K562 (cell line): ENCODE data around the gene PAN3. TPM values are rescaled to one million over a fixed set of nuclear protein-coding genes. Genes with fewer than 3 reads are reported as not detected.

Experiments
- ATAC-seq: fragments of 200-7000 bp; cut with Tn5 transposase; 3 replicates; pipeline ENCODE4 v1.9.1; 2020; ENCODE audit warnings: moderate library complexity
- BruUV-seq: library from RNA; stranded (reverse); fragments of 400-500 nt; replicated peaks from 2 replicates; lab custom pipeline; 2021; lab: Mats Ljungman, UMichigan
- CTCF ChIA-PET: fragments of 300-600 bp; formaldehyde crosslinking; extraction: SDS; loops from one replicate; lab custom pipeline; 2021; ENCODE audit warnings: low intra/inter-chr PET ratio; lab: Yijun Ruan, JAX
- POLR2A ChIA-PET: fragments of 300-600, 350-650 bp; sonication (Branson Sonifier 250); formaldehyde crosslinking; extraction: SDS; loops from one replicate; lab custom pipeline; 2021; ENCODE audit warnings: antibody characterized with exemption, inconsistent platforms; lab: Yijun Ruan, JAX
- DNase-seq, 4 experiments: peaks; one replicate each; pipeline versions ENCODE4 v3.0.0 to v3.0.0-alpha.2; 2011 to 2018; ENCODE audit warnings: low spot score in 3 of 4, mixed read lengths in 3 of 4; ENCODE audit errors: extremely low read depth in 1 of 4
- FAIRE-seq: peaks from 2 replicates; lab custom pipeline; 2011; peaks lifted over from hg19 to GRCh38; lab: Jason Lieb, UNC
- H2AFZ ChIP-seq: 2 replicates; pipeline ENCODE4 v1.6.0; 2011; ENCODE audit warnings: low read depth, low read length, control low read depth, inconsistent platforms
- H3K27ac ChIP-seq: fragments of 200-600 bp; 3 replicates; pipeline ENCODE4 v1.8.0; 2011; ENCODE audit warnings: low read depth, mild to moderate bottlenecking, control low read depth, inconsistent platforms, low read length, moderate library complexity, mixed read lengths; ENCODE audit errors: extremely low read depth
- H3K27me3 ChIP-seq, 2 experiments: fragments of 300-600 bp in 1 of 2; 2 replicates in 1 of 2; 3 replicates in 1 of 2; pipeline versions ENCODE4 v1.6.0 to v1.8.0; 2011; ENCODE audit warnings: inconsistent platforms in 2 of 2, low read length in 2 of 2, mild to moderate bottlenecking in 1 of 2, mixed read lengths in 1 of 2, moderate library complexity in 1 of 2; ENCODE audit not compliant: control insufficient read depth in 2 of 2, insufficient read depth in 2 of 2
- H3K36me3 ChIP-seq: fragments of 300-600 bp; 3 replicates; pipeline ENCODE4 v1.8.0; 2011; ENCODE audit warnings: mild to moderate bottlenecking, low read length, inconsistent platforms; ENCODE audit not compliant: control insufficient read depth, insufficient read depth
- H3K4me1 ChIP-seq, 2 experiments: fragments of 200-600 bp in 1 of 2; replicated peaks in 1 of 2; 2 replicates in 1 of 2; 3 replicates in 1 of 2; pipeline versions ENCODE4 v1.5.1 to v1.8.0; 2011; ENCODE audit warnings: inconsistent platforms in 2 of 2, low read length in 2 of 2, mild to moderate bottlenecking in 1 of 2, mixed read lengths in 1 of 2, moderate library complexity in 1 of 2; ENCODE audit not compliant: control insufficient read depth in 2 of 2, insufficient read depth in 2 of 2
- H3K4me2 ChIP-seq: 2 replicates; pipeline ENCODE4 v1.6.1; 2011; ENCODE audit warnings: low read length, control low read depth, inconsistent platforms, mixed read lengths; ENCODE audit not compliant: insufficient read depth
- H3K4me3 ChIP-seq: fragments of 200-600 bp; sonication (generic), shearing (Covaris generic); 2 replicates; pipeline ENCODE4 v1.5.1; 2016; ENCODE audit warnings: control low read depth, inconsistent platforms
- H3K79me2 ChIP-seq: fragments of 200-600 bp; 3 replicates; pipeline ENCODE4 v1.8.0; 2011; ENCODE audit warnings: low read length, inconsistent platforms; ENCODE audit not compliant: control insufficient read depth, insufficient read depth
- H3K9ac ChIP-seq, 2 experiments: 2 replicates each; pipeline versions ENCODE4 v1.6.0 to v1.6.1; 2011; ENCODE audit warnings: low read depth in 2 of 2, low read length in 2 of 2, control low read depth in 1 of 2, inconsistent platforms in 1 of 2, mild to moderate bottlenecking in 1 of 2, mixed read lengths in 1 of 2; ENCODE audit not compliant: insufficient read depth in 1 of 2
- H3K9me1 ChIP-seq: one replicate; pipeline ENCODE4 v1.6.0; 2011; ENCODE audit warnings: inconsistent platforms, mild to moderate bottlenecking, low read length, moderate library complexity; ENCODE audit not compliant: control insufficient read depth, insufficient read depth
- H3K9me3 ChIP-seq: replicated peaks from 2 replicates; pipeline ENCODE4 v1.5.1; 2011; ENCODE audit warnings: low read depth, low read length, inconsistent platforms; ENCODE audit not compliant: control insufficient read depth, insufficient read depth
- H4K20me1 ChIP-seq: replicated peaks from 2 replicates; pipeline ENCODE4 v1.6.1; 2011; ENCODE audit warnings: low read length, inconsistent platforms, mixed read lengths; ENCODE audit not compliant: control insufficient read depth, insufficient read depth
- ARHGAP35 ChIP-seq: fragments of 450-650 bp; IDR thresholded peaks from 2 replicates; pipeline ENCODE4 v1.6.1; 2018; ENCODE audit not compliant: partially characterized antibody
- CHAMP1 ChIP-seq: fragments of 450-650 bp; IDR thresholded peaks from 2 replicates; pipeline ENCODE4 v1.6.1; 2016; ENCODE audit warnings: mild to moderate bottlenecking
- E2F4 ChIP-seq: sonication (generic); formaldehyde crosslinking; IDR thresholded peaks from 2 replicates; pipeline ENCODE4 v1.8.0; 2022; ENCODE audit warnings: mild to moderate bottlenecking, low read depth, missing genetic modification reagents
- ETV1 ChIP-seq: fragments of 450-650 bp; conservative IDR thresholded peaks from 2 replicates; pipeline ENCODE4 v1.6.1; 2016; ENCODE audit warnings: missing genetic modification characterization, control low read depth, low read depth, missing compliant biosample characterization
- FOS ChIP-seq: IDR thresholded peaks from 3 replicates; pipeline ENCODE4 v1.6.1; 2011; ENCODE audit not compliant: insufficient read length; ENCODE audit errors: extremely low read depth
- FOSL1 ChIP-seq: fragments of 200-800 bp; sonication (Bioruptor generic); conservative IDR thresholded peaks from 2 replicates; pipeline ENCODE4 v1.6.1; 2016; ENCODE audit warnings: missing genetic modification characterization, missing compliant biosample characterization
- HMGN3 ChIP-seq: IDR thresholded peaks from 2 replicates; pipeline ENCODE4 v1.6.1; 2011; ENCODE audit warnings: borderline replicate concordance, low read depth, mild to moderate bottlenecking, mixed read lengths, low read length; ENCODE audit not compliant: insufficient read length; ENCODE audit errors: extremely low read depth
- ILF3 ChIP-seq: fragments of 450-650 bp; IDR thresholded peaks from 2 replicates; pipeline ENCODE4 v1.6.1; 2018; ENCODE audit warnings: antibody characterized with exemption, mild to moderate bottlenecking, moderate library complexity, borderline replicate concordance
- LEF1 ChIP-seq: fragments of 450-650 bp; IDR thresholded peaks from 2 replicates; pipeline ENCODE4 v1.6.1; 2016; ENCODE audit warnings: mild to moderate bottlenecking
- NR2F6 ChIP-seq: fragments of 450-650 bp; formaldehyde crosslinking; IDR thresholded peaks from 2 replicates; pipeline ENCODE4 v1.4.0; 2020; ENCODE audit warnings: mild to moderate bottlenecking
- SP2 ChIP-seq: IDR thresholded peaks from 2 replicates; pipeline ENCODE4 v1.6.1; 2011; ENCODE audit warnings: mild to moderate bottlenecking, low read depth, low read length, moderate library complexity; ENCODE audit not compliant: poor library complexity, severe bottlenecking; ENCODE audit errors: extremely low read depth
- ZNF324 ChIP-seq: fragments of 250-450 bp; sonication (Bioruptor Pico); IDR thresholded peaks from 2 replicates; pipeline ENCODE4 v1.4.0; 2020; ENCODE audit warnings: mild to moderate bottlenecking
- ZNF518B ChIP-seq: fragments of 250-450 bp; sonication (Bioruptor Pico); IDR thresholded peaks from 2 replicates; pipeline ENCODE4 v1.5.0; 2021; ENCODE audit warnings: mild to moderate bottlenecking, moderate library complexity
- WGBS: fragments of 100-300 bp; shearing (Covaris generic); methylation state at CpG from one replicate; pipeline ENCODE4 v1.1.6; 2016; ENCODE audit warnings: low coverage, mixed read lengths; ENCODE audit not compliant: insufficient coverage; ENCODE audit errors: missing lambda C conversion rate; 5-methylcytosine and 5-hydroxymethylcytosine counted together
- in situ Hi-C: fragments of 300-500 bp; cut with MboI; formaldehyde crosslinking; loops from 4 replicates; pipeline ENCODE4 v1.15.0; 2018; ENCODE audit warnings: inconsistent platforms, mixed read lengths
- intact Hi-C: fragments of 100-400 bp; cut with micrococcal nuclease; formaldehyde crosslinking; loops from 2 replicates; pipeline ENCODE4 v1.14.2; 2022
- polyA plus RNA-seq, 8 experiments: library from polyadenylated mRNA; depleted of rRNA in 4 of 8; stranded (reverse) in 5 of 8; unstranded in 3 of 8; fragments of >200 nt; fragmentation: Nextera tagmentation in 2 of 8; fragmentation: Illumina TruSeq in 1 of 8; extraction: Ambion mirVana in 2 of 8; extraction: Trizol in 1 of 8; gene quantifications; 2 replicates each; pipeline versions ENCODE4 v1.2.1 to v1.2.3, GENCODE V29; 2011 to 2014; ENCODE audit warnings: inconsistent platforms in 1 of 8, missing spikeins in 1 of 8
- total RNA-seq, 7 experiments: library from RNA; depleted of rRNA in 6 of 7; stranded (reverse); fragments of >200 nt in 6 of 7; fragmentation: Illumina TruSeq in 2 of 7; extraction: Trizol in 2 of 7; gene quantifications; 2 replicates each; pipeline versions ENCODE4 v1.2.1 to v1.2.3, GENCODE V29; 2011 to 2021; ENCODE audit warnings: low replicate concordance in 1 of 7

PAN3 gene
- total and polyA plus RNA-seq, 9 of the 15 experiments (the other 6 are each of a cell fraction or from before 2014, with no cell fraction given) = 7.2 to 19.9 (median 11.6) TPM

DNA sequence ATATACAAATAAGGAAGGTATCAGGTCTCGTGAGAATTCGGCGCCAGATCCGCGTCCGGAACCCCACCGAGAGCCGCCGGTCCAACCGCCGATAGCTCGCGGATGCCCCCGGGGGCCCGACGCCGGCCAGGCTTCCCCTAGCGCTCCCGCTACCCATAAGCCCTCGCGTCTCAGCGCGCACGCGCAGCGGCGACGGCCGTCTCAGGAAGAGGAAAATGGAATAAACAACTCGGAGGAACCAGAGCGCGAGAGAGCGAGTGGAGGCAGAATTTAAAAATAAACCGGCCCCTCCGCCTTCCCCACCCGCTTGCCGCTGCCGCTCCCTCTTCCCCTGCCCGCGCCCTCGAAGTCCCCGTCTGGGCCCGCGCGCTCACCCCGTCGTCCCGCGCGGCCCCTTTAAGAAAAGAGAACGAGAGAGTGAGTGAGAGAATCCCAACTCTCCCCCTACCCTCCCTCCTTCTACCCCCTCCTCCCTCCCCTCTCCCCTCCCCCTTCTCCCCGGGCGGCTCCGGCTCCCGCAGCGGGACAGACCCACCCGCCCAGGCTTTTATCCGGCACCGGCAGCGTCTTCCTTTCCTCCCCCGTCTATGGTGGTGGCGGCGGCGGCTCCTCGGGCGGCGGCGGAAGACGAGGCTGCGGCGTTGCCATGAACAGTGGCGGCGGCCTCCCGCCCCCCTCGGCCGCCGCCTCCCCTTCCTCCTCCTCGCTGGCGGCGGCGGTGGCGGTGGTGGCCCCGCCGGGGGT lies at the start of gene PAN3 (continued):
- no peak for TF ChIP-seq CHAMP1
- TF ChIP-seq SP2 = no peak
- TF ChIP-seq ARHGAP35 = no peak
- TF ChIP-seq FOS = no peak
- TF ChIP-seq LEF1 = no peak

- ChIA-PET POLR2A (no interaction called here), CTCF (no interaction called here)
- H3K9me3 ChIP-seq = no peaks in the 10 kb centered on the region
- H3K36me3 ChIP-seq = no peaks in the 10 kb centered on the region
- no peak overlapping the region for H3K4me3 ChIP-seq
- no peaks in the 10 kb centered on the region; a peak in 1 of 5 replicates for H3K27me3 ChIP-seq
- ATAC-seq (no peak), FAIRE-seq (no peak), DNase-seq (no peak)
- H3K79me2 ChIP-seq = no peaks in the 10 kb centered on the region
- no peak overlapping the region for H3K9ac ChIP-seq
- no TSS peak for BruUV-seq
- in situ Hi-C loops (no loop called here), intact Hi-C loops (no loop called here)
- H3K4me1 ChIP-seq = no peaks in the 10 kb centered on the region
- H4K20me1 ChIP-seq = no peaks in the 10 kb centered on the region
- H3K4me2 ChIP-seq = no peak overlapping the region
- no peaks in the 10 kb centered on the region for H3K9me1 ChIP-seq
- H2AFZ ChIP-seq = no peak overlapping the region
- WGBS = 0% methylated on average over 1 of the region's 1 CpG
- no peak overlapping the region for H3K27ac ChIP-seq
- TF ChIP-seq ZNF324 (CRISPR knock-in tag) (no peak), E2F4 (CRISPR knock-in tag) (no peak), ILF3 (no peak), ETV1 (tag) (no peak), FOSL1 (tag) (no peak), NR2F6 (no peak), HMGN3 (no peak), ZNF518B (no peak)
Measured at GRCh38 chr13:28089065-28089464, 49.3 kb upstream of the PAN3 start.
